K562 (cell line): Measurements from ENCODE around the gene WTAP. TPM values are rescaled to one million over a fixed set of nuclear protein-coding genes. Genes with fewer than 3 reads are reported as not detected.

Experiments used
- HDAC8 ChIP-seq: fragments of 450-650 bp; IDR thresholded peaks from 2 replicates; pipeline ENCODE4 v1.6.1; 2016; ENCODE audit warnings: mild to moderate bottlenecking, missing genetic modification characterization, moderate library complexity, missing compliant biosample characterization
- JUNB ChIP-seq: fragments of 450-650 bp; formaldehyde crosslinking; conservative IDR thresholded peaks from 2 replicates; pipeline ENCODE4 v1.4.0; 2020; ENCODE audit warnings: mild to moderate bottlenecking
- PRPF4 ChIP-seq: fragments of 200-400 bp; formaldehyde crosslinking; IDR thresholded peaks from one replicate; pipeline ENCODE4 v1.6.1; 2017; ENCODE audit warnings: low read length, low read depth, mild to moderate bottlenecking; ENCODE audit not compliant: insufficient read depth, poor library complexity, severe bottlenecking
- RBM22 ChIP-seq: fragments of 200-400 bp; formaldehyde crosslinking; IDR thresholded peaks from 2 replicates; pipeline ENCODE4 v1.6.1; 2018; ENCODE audit warnings: low read length, low read depth; ENCODE audit not compliant: poor library complexity, severe bottlenecking
- SRSF1 ChIP-seq: fragments of 200-400 bp; formaldehyde crosslinking; IDR thresholded peaks from 2 replicates; pipeline ENCODE4 v1.6.1; 2017; ENCODE audit warnings: mild to moderate bottlenecking, low read depth, low read length, moderate library complexity
- TAL1 ChIP-seq: fragments of 450-650 bp; IDR thresholded peaks from 2 replicates; pipeline ENCODE4 v1.6.1; 2016; ENCODE audit warnings: mild to moderate bottlenecking
- ZNF197 ChIP-seq: fragments of 200-800 bp; sonication (Bioruptor generic); IDR thresholded peaks from 2 replicates; pipeline ENCODE4 v1.6.1; 2016; ENCODE audit warnings: low read depth, missing genetic modification characterization, missing compliant biosample characterization
- ZNF384 ChIP-seq: IDR thresholded peaks from 2 replicates; pipeline ENCODE4 v1.6.1; 2012; ENCODE audit warnings: low read depth, low read length, improper control_type of control experiment
- ZNF76 ChIP-seq: fragments of 250-450 bp; sonication (Bioruptor Pico); IDR thresholded peaks from 2 replicates; pipeline ENCODE4 v1.4.0; 2020; ENCODE audit warnings: mild to moderate bottlenecking, moderate library complexity, borderline replicate concordance
- ZSCAN32 ChIP-seq: fragments of 450-650 bp; formaldehyde crosslinking; IDR thresholded peaks from 2 replicates; pipeline ENCODE4 v1.4.0; 2020; ENCODE audit warnings: mild to moderate bottlenecking, moderate library complexity
- polyA plus RNA-seq, 8 experiments: library from polyadenylated mRNA; depleted of rRNA in 4 of 8; stranded (reverse) in 5 of 8; unstranded in 3 of 8; fragments of >200 nt; fragmentation: Nextera tagmentation in 2 of 8; fragmentation: Illumina TruSeq in 1 of 8; extraction: Ambion mirVana in 2 of 8; extraction: Trizol in 1 of 8; gene quantifications; 2 replicates each; pipeline versions ENCODE4 v1.2.1 to v1.2.3, GENCODE V29; 2011 to 2014; ENCODE audit warnings: inconsistent platforms in 1 of 8, missing spikeins in 1 of 8
- total RNA-seq, 7 experiments: library from RNA; depleted of rRNA in 6 of 7; stranded (reverse); fragments of >200 nt in 6 of 7; fragmentation: Illumina TruSeq in 2 of 7; extraction: Trizol in 2 of 7; gene quantifications; 2 replicates each; pipeline versions ENCODE4 v1.2.1 to v1.2.3, GENCODE V29; 2011 to 2021; ENCODE audit warnings: low replicate concordance in 1 of 7
- TF ChIP-seq, protein P1 (sequence below): fragments of 250-450 bp; sonication (Bioruptor Pico); IDR thresholded peaks from 2 replicates; pipeline ENCODE4 v1.9.0; 2021; ENCODE audit warnings: mild to moderate bottlenecking, inconsistent platforms
- TF ChIP-seq, protein P2 (sequence below): fragments of 250-450 bp; sonication (Bioruptor Pico); IDR thresholded peaks from 2 replicates; pipeline ENCODE4 v1.8.0; 2022; ENCODE audit warnings: moderate library complexity, mild to moderate bottlenecking, inconsistent platforms
- TF ChIP-seq, protein P3 (sequence below): fragments of 450-650 bp; formaldehyde crosslinking; IDR thresholded peaks from 2 replicates; pipeline ENCODE4 v1.4.0; 2020; ENCODE audit warnings: mild to moderate bottlenecking, moderate library complexity
- TF ChIP-seq, protein P4 (sequence below), 2 experiments: fragments of 450-650 bp in 1 of 2; sonication (generic) in 1 of 2; formaldehyde crosslinking; conservative IDR thresholded peaks; 2 replicates each; pipeline versions ENCODE4 v1.4.0 to v1.8.1; 2020 to 2022; ENCODE audit warnings: mild to moderate bottlenecking in 1 of 2, missing genetic modification reagents in 1 of 2
- TF ChIP-seq, protein P5 (sequence below): fragments of 450-650 bp; formaldehyde crosslinking; IDR thresholded peaks from 2 replicates; pipeline ENCODE4 v1.4.0; 2022; ENCODE audit warnings: missing genetic modification characterization
- TF ChIP-seq, protein P6 (sequence below), 2 experiments: fragments of 450-650 bp in 1 of 2; sonication (generic) in 1 of 2; formaldehyde crosslinking in 1 of 2; IDR thresholded peaks in 1 of 2; conservative IDR thresholded peaks in 1 of 2; 2 replicates each; pipeline versions ENCODE4 v1.6.1 to v1.8.1; 2016 to 2023; ENCODE audit warnings: mild to moderate bottlenecking in 2 of 2, moderate library complexity in 2 of 2, inconsistent platforms in 1 of 2, missing genetic modification reagents in 1 of 2

The WTAP gene
- total and polyA plus RNA-seq, 9 of the 15 experiments (the other 6 are each of a cell fraction or from before 2014, with no cell fraction given) = 52.4 to 156 (median 110) TPM

DNA sequence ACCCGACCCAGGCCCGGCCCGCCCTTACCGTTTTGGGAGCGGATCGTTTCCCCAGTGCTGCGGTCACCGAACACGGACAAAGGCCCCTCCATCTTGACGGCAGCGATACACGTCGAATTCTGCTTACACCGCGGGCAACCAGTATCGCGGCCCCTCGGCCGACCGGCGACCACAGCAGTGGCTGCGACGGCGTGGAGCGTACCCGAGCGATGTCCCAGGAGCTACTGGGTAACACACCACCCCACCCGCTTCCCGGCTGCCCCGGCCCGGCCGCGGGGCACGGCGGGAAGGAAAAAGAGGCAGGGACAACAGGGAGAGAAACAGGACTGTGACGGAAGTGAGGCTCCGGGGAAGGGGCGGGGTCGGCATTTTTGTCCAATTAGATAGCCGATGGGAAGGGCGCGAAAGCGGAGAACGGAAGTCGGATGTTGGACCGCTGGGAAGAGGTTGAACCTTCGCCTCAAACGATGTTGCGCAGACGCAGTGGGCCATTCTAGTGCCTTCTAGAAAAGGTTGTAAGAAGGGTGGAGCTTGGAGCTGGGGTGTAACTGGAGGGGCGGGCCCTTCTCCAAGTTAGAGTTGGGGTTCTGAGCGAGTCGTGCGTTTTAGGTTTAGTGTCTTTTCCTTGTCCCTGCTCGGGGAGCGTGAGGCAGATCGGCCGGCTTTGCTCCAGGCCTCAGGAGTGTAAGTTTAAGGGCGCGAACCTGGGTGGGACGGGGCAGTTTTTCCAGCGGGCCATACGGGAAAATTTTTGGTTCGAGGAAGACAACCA, 62.3 kb downstream of the WTAP start, which contains the start of gene TCP1 (continued):
- TF ChIP-seq, protein P1, sequence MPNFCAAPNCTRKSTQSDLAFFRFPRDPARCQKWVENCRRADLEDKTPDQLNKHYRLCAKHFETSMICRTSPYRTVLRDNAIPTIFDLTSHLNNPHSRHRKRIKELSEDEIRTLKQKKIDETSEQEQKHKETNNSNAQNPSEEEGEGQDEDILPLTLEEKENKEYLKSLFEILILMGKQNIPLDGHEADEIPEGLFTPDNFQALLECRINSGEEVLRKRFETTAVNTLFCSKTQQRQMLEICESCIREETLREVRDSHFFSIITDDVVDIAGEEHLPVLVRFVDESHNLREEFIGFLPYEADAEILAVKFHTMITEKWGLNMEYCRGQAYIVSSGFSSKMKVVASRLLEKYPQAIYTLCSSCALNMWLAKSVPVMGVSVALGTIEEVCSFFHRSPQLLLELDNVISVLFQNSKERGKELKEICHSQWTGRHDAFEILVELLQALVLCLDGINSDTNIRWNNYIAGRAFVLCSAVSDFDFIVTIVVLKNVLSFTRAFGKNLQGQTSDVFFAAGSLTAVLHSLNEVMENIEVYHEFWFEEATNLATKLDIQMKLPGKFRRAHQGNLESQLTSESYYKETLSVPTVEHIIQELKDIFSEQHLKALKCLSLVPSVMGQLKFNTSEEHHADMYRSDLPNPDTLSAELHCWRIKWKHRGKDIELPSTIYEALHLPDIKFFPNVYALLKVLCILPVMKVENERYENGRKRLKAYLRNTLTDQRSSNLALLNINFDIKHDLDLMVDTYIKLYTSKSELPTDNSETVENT (CRISPR knock-in tag) = peak; percentile 78
- TF ChIP-seq, protein P2, sequence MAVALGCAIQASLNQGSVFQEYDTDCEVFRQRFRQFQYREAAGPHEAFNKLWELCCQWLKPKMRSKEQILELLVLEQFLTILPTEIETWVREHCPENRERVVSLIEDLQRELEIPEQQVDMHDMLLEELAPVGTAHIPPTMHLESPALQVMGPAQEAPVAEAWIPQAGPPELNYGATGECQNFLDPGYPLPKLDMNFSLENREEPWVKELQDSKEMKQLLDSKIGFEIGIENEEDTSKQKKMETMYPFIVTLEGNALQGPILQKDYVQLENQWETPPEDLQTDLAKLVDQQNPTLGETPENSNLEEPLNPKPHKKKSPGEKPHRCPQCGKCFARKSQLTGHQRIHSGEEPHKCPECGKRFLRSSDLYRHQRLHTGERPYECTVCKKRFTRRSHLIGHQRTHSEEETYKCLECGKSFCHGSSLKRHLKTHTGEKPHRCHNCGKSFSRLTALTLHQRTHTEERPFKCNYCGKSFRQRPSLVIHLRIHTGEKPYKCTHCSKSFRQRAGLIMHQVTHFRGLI = no peak
- no peak for TF ChIP-seq PRPF4
- TF ChIP-seq JUNB (CRISPR knock-in tag) = no peak
- TF ChIP-seq SRSF1 = peak; percentile 81; the same call in 1 of the 2 replicates
- peak; percentile 25; the same call in 1 of the 2 replicates for TF ChIP-seq ZNF197 (CRISPR knock-in tag)
- TF ChIP-seq RBM22 = no peak
- TF ChIP-seq, protein P3, sequence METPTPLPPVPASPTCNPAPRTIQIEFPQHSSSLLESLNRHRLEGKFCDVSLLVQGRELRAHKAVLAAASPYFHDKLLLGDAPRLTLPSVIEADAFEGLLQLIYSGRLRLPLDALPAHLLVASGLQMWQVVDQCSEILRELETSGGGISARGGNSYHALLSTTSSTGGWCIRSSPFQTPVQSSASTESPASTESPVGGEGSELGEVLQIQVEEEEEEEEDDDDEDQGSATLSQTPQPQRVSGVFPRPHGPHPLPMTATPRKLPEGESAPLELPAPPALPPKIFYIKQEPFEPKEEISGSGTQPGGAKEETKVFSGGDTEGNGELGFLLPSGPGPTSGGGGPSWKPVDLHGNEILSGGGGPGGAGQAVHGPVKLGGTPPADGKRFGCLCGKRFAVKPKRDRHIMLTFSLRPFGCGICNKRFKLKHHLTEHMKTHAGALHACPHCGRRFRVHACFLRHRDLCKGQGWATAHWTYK = peak; percentile 50; the same call in 1 of the 2 replicates
- TF ChIP-seq, protein P4, sequence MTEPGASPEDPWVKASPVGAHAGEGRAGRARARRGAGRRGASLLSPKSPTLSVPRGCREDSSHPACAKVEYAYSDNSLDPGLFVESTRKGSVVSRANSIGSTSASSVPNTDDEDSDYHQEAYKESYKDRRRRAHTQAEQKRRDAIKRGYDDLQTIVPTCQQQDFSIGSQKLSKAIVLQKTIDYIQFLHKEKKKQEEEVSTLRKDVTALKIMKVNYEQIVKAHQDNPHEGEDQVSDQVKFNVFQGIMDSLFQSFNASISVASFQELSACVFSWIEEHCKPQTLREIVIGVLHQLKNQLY (CRISPR knock-in tag; conservative IDR thresholded peaks at IDR 0.05) = 0 out of 4 replicates have a peak, but pooled peaks have one; percentile 17 to 42
- peak; percentile 63; the same call in 1 of the 2 replicates for TF ChIP-seq ZSCAN32
- TF ChIP-seq, protein P5, sequence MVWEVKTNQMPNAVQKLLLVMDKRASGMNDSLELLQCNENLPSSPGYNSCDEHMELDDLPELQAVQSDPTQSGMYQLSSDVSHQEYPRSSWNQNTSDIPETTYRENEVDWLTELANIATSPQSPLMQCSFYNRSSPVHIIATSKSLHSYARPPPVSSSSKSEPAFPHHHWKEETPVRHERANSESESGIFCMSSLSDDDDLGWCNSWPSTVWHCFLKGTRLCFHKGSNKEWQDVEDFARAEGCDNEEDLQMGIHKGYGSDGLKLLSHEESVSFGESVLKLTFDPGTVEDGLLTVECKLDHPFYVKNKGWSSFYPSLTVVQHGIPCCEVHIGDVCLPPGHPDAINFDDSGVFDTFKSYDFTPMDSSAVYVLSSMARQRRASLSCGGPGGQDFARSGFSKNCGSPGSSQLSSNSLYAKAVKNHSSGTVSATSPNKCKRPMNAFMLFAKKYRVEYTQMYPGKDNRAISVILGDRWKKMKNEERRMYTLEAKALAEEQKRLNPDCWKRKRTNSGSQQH = 0 out of 2 replicates have a peak, but pooled peaks have one; percentile 72
- 0 out of 2 replicates have a peak, but pooled peaks have one; percentile 20 for TF ChIP-seq ZNF76 (CRISPR knock-in tag)
- TF ChIP-seq TAL1 = no peak
- 0 out of 2 replicates have a peak, but pooled peaks have one; percentile 47 for TF ChIP-seq HDAC8 (tag)
- TF ChIP-seq ZNF384 = no peak
- TF ChIP-seq, protein P6, sequence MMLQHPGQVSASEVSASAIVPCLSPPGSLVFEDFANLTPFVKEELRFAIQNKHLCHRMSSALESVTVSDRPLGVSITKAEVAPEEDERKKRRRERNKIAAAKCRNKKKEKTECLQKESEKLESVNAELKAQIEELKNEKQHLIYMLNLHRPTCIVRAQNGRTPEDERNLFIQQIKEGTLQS (IDR thresholded peaks at IDR 0.05) = no peak
- TF ChIP-seq, protein P6 (CRISPR knock-in tag; conservative IDR thresholded peaks at IDR 0.05) = peak; percentile 92
